Muscle of back (tissue), 11 donors: ENCODE measurements around the gene BAIAP2. TPM values are rescaled to one million over a fixed set of nuclear protein-coding genes. Genes with fewer than 3 reads are reported as not detected.
A peak's percentile ranks its signal among the peaks of the same experiment; 100 is the strongest.

Source experiments
- DNase-seq, 3 donors: peaks; one replicate each; pipeline versions ENCODE4 v3.0.0 to v3.0.0-alpha.2; 2013
- polyA plus RNA-seq, 10 donors: library from polyadenylated mRNA; unstranded; fragments of 120-200 nt; gene quantifications; one replicate each; pipeline ENCODE4 v1.2.1, GENCODE V29; 2013; ENCODE audit not compliant: insufficient read length in 10 of 10

Gene BAIAP2
- polyA plus RNA-seq, 10 donors: 12.1 to 25.2 (median 16.6) TPM

GRCh38 chr17:81050645-81051625 is 16.0 kb downstream of the BAIAP2 start:
- no peak for DNase-seq

DNA sequence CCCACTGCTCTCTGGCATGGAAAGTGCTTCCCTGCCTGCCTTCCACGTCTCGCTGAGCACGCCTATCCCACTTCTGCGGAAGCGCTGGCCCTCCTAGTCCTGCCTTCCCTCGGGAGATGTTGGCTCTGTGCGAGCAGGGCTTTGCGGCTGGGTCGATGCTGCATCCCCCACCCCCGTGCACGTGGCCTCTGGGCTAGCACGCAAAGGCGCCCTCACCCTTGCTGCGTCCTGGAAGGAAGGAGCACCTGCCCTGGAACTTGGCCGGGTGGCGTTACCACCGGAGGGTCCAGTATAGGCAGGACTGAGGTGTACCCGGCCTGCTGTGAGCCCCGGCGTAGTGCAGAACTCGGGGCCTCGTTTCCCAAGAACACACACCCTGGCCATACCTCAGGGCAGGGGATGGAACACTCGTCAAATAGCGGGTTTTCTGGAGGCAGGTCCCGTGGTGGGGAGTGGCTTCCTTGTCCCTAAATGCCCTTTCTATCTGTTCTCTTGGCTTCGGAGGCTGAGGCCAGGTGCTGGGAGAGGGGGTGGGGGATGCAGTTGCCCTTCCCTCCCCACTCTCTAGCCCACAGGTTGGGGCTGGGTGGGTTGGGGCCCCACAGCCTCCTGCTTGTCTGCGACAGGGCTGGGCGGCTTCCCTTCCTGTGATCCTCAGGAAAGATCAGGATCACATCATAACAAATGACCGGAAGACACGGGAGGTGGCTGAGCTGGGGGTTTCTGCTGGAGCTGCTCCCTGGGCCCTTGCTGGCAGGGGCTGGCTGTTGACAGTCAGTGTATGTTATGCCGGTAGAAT is 17.4 kb downstream of the BAIAP2 start:
- no peak for DNase-seq

GRCh38 chr17:81053041-81053970 is 18.4 kb downstream of the BAIAP2 start:
- DNase-seq: no peak

- no peak for DNase-seq
Observed at GRCh38 chr17:81054308-81054707, 19.4 kb downstream of the BAIAP2 start.

DNA sequence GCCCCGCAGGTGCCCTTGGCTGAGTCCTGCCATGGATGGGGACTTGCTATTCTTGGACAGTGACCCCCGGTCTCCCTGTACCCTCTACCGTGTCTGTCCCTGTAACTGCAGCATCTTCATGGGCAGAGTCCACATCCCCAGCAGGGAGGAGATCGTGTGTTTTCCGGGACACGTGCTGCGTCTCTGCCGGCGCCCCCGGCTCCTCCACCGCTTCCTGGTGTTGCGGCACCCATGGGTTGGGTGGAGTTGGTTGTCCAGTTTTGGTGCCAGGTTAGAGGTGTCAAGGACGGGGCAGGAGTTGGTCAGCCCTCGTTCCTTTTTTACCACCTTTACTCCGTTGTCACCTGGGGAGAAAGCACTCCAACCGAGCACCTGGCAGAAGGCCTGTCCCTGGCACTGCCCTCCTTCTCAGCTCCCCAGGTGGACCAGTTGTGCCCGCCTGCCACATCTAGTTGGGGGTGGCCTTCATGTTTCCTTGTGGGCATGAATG is 20.0 kb downstream of the BAIAP2 start:
- DNase-seq: no peak

- no peak for DNase-seq
Observed at GRCh38 chr17:81056312-81056711, 21.4 kb downstream of the BAIAP2 start.

DNA sequence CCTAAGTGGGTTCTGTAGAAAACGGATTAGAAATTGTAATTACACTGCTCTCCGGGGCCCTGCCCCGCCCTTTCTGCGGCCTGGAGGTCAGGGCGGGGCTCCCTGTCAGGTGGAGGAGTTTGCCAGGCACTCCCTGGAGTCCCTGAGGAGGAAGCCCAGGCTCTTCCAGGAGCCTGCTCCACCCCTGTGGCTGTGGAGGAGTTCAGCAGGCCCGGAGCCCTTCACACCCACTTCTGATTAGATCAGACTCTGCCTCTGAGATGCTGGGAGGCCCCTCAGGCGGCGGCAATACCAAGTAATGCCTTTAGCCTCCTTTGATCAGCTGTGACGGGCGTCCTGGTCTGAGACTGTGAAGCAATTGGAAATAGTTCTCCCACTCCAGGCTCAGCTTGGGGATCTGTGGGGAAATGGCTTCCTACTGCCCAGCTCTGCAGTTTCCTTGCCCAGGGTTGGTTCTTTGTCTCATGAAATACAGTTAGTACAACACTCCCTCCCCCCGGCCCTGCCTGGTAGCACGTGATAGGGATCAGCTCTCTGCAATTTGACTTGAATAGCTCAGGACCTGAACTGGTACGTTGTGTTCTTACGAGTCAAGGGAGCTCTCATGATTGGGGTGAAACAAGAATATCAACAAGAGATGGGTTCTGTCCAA is 22.3 kb downstream of the BAIAP2 start:
- peak in 1 of 3 donors; percentile 53 for DNase-seq

DNA sequence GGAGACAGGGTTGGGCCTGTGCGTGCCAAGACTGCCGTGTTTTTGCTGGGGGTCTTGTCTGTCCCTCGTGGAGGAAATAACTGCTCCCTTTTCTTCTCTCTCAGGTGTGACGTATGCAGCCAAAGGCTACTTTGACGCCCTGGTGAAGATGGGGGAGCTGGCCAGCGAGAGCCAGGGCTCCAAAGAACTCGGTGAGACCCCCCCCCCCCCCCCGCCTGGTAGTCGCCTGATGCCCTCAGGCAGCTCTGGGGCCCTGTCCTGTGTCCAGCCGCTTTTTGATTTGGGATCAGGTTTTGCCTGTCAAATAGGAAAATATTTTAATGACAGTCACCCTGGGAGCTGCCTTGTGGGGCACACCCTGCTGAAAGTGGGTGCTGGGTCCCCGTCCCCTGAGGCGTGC is 22.8 kb downstream of the BAIAP2 start:
- no peak for DNase-seq

DNA sequence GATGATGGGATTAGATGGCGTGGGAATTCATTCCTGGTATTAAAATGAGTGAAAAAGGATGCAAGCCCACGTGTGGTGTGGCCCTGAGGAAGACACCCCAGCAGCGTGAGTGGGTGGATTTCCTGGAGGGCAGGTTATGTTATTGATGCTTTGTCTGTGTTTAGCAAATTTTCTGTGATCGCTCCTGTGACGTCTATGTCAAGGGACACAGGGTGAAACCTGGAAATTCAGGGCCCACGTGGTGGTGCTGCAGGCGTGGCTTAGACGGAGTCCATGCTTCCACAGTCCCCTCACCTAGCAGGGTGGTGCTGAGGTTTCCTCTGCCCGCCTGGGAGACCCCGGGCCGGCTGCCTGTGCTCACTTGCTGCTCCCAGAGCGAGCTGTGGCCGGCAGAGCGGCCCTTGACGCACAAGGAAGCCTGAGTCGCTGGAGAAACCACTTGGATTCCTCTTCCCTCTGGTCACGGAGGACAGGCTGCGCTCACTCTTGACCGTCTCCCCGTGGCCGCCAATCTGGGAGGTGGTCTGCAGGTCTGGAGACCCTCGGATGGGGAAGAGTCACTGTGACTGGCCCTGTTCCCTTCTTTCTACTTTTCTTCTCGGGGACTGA is 23.4 kb downstream of the BAIAP2 start:
- DNase-seq: no peak

GRCh38 chr17:81059026-81059425 is 24.1 kb downstream of the BAIAP2 start:
- DNase-seq: no peak

DNA sequence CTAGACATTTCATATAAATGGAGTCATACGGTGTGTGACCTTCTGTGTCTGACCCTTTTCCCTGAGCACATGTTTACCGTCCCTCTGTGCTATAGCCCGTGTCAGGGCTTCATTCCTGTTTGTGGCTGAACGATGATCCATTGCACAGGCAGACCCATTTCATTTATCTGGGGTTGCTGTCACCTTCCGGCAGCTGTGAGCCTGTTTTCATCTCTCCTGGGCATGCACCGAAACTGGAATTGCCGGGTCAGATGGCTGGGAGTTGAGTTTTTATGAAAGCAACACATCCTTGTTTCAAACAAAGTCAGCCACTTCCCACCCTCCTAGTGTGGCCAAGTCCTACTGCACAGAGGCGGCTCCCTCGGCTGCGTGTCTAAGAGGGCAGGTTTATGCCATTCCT is 25.5 kb downstream of the BAIAP2 start:
- DNase-seq: no peak

- DNase-seq: no peak
Observed at GRCh38 chr17:81061027-81061735, 26.2 kb downstream of the BAIAP2 start.

- no peak for DNase-seq
Observed at GRCh38 chr17:81062014-81062780, 27.2 kb downstream of the BAIAP2 start.

DNA sequence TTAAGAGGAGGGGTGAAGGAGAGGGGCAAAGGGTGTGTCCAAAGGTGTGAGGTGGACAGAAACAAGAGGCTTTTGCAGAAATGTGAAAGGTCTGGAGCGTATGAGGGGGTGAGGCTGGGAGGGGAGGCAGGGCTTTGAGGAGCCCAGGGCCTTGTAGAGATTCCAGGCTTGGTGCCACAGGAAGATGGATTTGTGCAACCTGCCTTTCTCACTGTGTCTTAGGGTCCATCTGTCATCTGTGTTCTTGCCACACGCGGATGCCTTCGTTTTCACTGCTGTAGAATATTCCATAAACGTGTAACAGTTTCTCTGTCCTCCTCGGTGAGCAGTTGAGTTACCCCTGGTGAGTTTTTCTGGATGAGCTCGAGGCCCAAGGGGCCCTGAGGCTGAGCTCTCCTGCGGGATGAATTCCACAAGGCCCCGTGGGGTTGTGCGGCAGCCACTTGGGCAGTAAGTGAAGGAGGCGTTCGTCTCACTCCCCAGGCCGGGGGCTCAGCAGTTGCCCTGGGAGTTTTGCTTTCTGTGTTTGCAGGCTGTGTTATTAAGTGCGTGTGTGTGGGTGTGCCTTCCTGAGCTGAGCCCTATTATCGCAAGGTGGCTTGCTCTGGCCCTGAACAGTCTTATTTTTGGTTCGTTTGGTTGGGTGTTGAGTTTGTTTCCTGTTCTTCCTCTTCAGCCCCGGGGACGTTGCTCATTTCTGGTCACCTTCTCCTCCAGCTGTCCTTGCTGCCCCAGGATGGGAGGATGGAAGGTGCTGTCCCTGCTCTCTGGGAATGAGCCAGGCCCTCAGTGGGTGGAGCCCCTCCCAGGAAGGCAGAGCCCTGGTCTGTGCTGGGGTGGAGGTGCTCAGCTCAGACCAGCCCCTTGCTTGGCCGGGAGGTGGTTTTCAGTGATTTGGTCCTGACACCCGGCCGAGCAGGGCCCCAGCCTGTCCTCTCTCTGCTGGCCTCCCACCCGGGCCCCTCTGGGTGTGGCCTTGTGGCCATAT is 28.4 kb downstream of the BAIAP2 start:
- DNase-seq: no peak

GRCh38 chr17:81064678-81065475 is 29.9 kb downstream of the BAIAP2 start:
- DNase-seq: peak in 1 of 3 donors; percentile 66

GRCh38 chr17:81065500-81065899 is 30.5 kb downstream of the BAIAP2 start:
- DNase-seq: peak in 2 of 3 donors; percentile 45 to 71

DNA sequence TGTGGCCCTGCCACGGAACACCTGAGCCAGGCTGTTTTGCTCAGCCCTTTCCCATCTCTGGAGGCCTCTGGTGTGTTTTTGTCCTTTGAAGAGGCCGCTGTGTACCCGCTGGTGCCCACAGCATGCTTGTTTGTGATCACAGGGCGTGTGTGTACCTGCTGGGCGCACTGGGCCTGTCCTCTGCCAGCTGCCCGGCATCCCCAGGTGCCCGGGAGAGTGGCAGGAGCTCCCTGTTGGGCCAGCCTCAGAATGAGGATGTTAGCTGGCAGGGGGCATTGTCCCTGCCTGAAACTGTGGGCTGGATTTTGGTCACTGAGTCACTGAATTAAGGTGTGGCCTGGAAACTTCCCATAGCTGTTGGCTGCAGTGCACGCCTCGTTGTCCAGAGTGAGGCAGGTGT is 31.1 kb downstream of the BAIAP2 start:
- no peak for DNase-seq
